Mesendoderm (in vitro differentiated cells): ENCODE data around the gene PACRGL.
A peak's percentile ranks its signal among the peaks of the same experiment; 100 is the strongest.
"Not testable (repeated sequence)": the region's sequence is repeated elsewhere in the genome, so short reads cannot be mapped to it uniquely, and the experiment has no call there.

Experiments
- DNase-seq: peaks from one replicate; pipeline ENCODE4 v3.0.0; 2013
- H2AK5ac ChIP-seq: 2 replicates; pipeline ENCODE4 v1.6.1; 2013; ENCODE audit warnings: low read length, inconsistent platforms
- H2BK120ac ChIP-seq: 2 replicates; pipeline ENCODE4 v1.6.1; 2013; ENCODE audit warnings: low read depth, mild to moderate bottlenecking, low read length, moderate library complexity, mixed read lengths
- H2BK15ac ChIP-seq: replicated peaks from 2 replicates; pipeline ENCODE4 v1.6.1; 2013; ENCODE audit warnings: low read depth, mild to moderate bottlenecking, moderate library complexity
- H2BK5ac ChIP-seq: 2 replicates; pipeline ENCODE4 v1.6.1; 2013; ENCODE audit warnings: low read length, inconsistent platforms
- H3K18ac ChIP-seq: 2 replicates; pipeline ENCODE4 v1.6.1; 2013; ENCODE audit warnings: mild to moderate bottlenecking, low read length, mixed read lengths
- H3K23ac ChIP-seq: one replicate; pipeline ENCODE4 v1.6.1; 2013; ENCODE audit warnings: low read length
- H3K27ac ChIP-seq: 2 replicates; pipeline ENCODE4 v1.5.1; 2013; ENCODE audit warnings: low read depth, mild to moderate bottlenecking, inconsistent platforms, low read length, moderate library complexity
- H3K27me3 ChIP-seq: 2 replicates; pipeline ENCODE4 v1.6.1; 2013; ENCODE audit warnings: low read length, control low read depth, mild to moderate bottlenecking, inconsistent platforms; ENCODE audit not compliant: insufficient read depth, poor library complexity
- H3K36me3 ChIP-seq: 2 replicates; pipeline ENCODE4 v1.6.1; 2013; ENCODE audit warnings: low read length, inconsistent platforms; ENCODE audit not compliant: control insufficient read depth, insufficient read depth
- H3K4ac ChIP-seq: one replicate; pipeline ENCODE4 v1.6.1; 2013; ENCODE audit warnings: low read depth, mild to moderate bottlenecking, low read length, moderate library complexity
- H3K4me1 ChIP-seq: 2 replicates; pipeline ENCODE4 v1.6.1; 2013; ENCODE audit warnings: low read depth, low read length, inconsistent platforms; ENCODE audit not compliant: control insufficient read depth
- H3K4me2 ChIP-seq: 2 replicates; pipeline ENCODE4 v1.6.1; 2013; ENCODE audit warnings: low read length
- H3K4me3 ChIP-seq: 2 replicates; pipeline ENCODE4 v1.5.1; 2013; ENCODE audit warnings: mild to moderate bottlenecking, low read length
- H3K56ac ChIP-seq: one replicate; pipeline ENCODE4 v1.6.1; 2013; ENCODE audit warnings: low read length
- H3K79me1 ChIP-seq: 2 replicates; pipeline ENCODE4 v1.6.1; 2013; ENCODE audit warnings: low read length, inconsistent platforms
- H3K79me2 ChIP-seq: 2 replicates; pipeline ENCODE4 v1.6.1; 2013; ENCODE audit warnings: mild to moderate bottlenecking, low read length; ENCODE audit not compliant: control insufficient read depth, insufficient read depth
- H3K9ac ChIP-seq: 2 replicates; pipeline ENCODE4 v1.6.1; 2013; ENCODE audit warnings: low read length, inconsistent platforms
- H4K5ac ChIP-seq: one replicate; pipeline ENCODE4 v1.6.1; 2013; ENCODE audit warnings: low read length
- H4K8ac ChIP-seq: one replicate; pipeline ENCODE4 v1.6.1; 2013; ENCODE audit warnings: low read depth, mild to moderate bottlenecking, control low read depth, low read length, moderate library complexity
- WGBS: extraction: QIAGEN DNeasy Blood & Tissue Kit; methylation state at CpG from one replicate; pipeline ENCODE4 v1.1.7; 2013; ENCODE audit warnings: low lambda C conversion rate, missing lambda C conversion rate; ENCODE audit not compliant: insufficient coverage; ENCODE audit errors: extremely low coverage; 5-methylcytosine and 5-hydroxymethylcytosine counted together

The PACRGL gene

GRCh38 chr4:20761826-20762225 is 61.6 kb downstream of the PACRGL start:
- Histone ChIP-seq H2BK120ac (no peak overlapping the region), H3K27me3 (no peaks in the 10 kb centered on the region), H3K36me3 (no peaks in the 10 kb centered on the region), H2BK15ac (no peak overlapping the region), H3K27ac (no peak overlapping the region), H3K4me2 (no peak overlapping the region), H3K79me1 (no peaks in the 10 kb centered on the region), H3K9ac (no peak overlapping the region), H3K23ac (no peak overlapping the region), H3K4ac (no peak overlapping the region), H2AK5ac (no peak overlapping the region), H4K8ac (no peak overlapping the region), H3K18ac (no peak overlapping the region), H3K79me2 (no peaks in the 10 kb centered on the region), H3K56ac (no peak overlapping the region), H3K4me1 (no peaks in the 10 kb centered on the region), H3K4me3 (no peak overlapping the region), H2BK5ac (no peak overlapping the region), H4K5ac (no peak overlapping the region)
- no CpG with 5 or more reads among the region's 1 CpG for WGBS
- no peak for DNase-seq

- Histone ChIP-seq H4K8ac (no peak overlapping the region), H3K4ac (no peak overlapping the region), H3K27ac (no peak overlapping the region), H3K79me1 (no peaks in the 10 kb centered on the region), H3K56ac (no peak overlapping the region), H3K27me3 (no peaks in the 10 kb centered on the region), H3K79me2 (no peaks in the 10 kb centered on the region), H2BK5ac (no peak overlapping the region), H4K5ac (no peak overlapping the region), H3K9ac (no peak overlapping the region), H2BK120ac (no peak overlapping the region), H2AK5ac (no peak overlapping the region), H3K4me1 (no peaks in the 10 kb centered on the region), H3K23ac (no peak overlapping the region), H3K36me3 (no peaks in the 10 kb centered on the region), H3K4me2 (no peak overlapping the region), H3K18ac (no peak overlapping the region), H3K4me3 (no peak overlapping the region), H2BK15ac (no peak overlapping the region)
- no CpG with 5 or more reads among the region's 13 CpGs for WGBS
- no peak for DNase-seq
Observed at GRCh38 chr4:20764366-20764992, 64.2 kb downstream of the PACRGL start.

GRCh38 chr4:20773144-20773997 is 73.1 kb downstream of the PACRGL start:
- Histone ChIP-seq H3K4ac (no peak overlapping the region), H2BK15ac (no peak overlapping the region), H3K56ac (no peak overlapping the region), H3K27ac (no peak overlapping the region), H3K36me3 (no peaks in the 10 kb centered on the region), H2AK5ac (no peak overlapping the region), H4K5ac (no peak overlapping the region), H3K4me3 (no peak overlapping the region), H3K9ac (no peak overlapping the region), H3K79me1 (no peaks in the 10 kb centered on the region), H3K23ac (peak overlapping the region; percentile 45), H3K79me2 (no peaks in the 10 kb centered on the region), H3K18ac (no peak overlapping the region), H3K27me3 (no peaks in the 10 kb centered on the region), H4K8ac (no peak overlapping the region), H3K4me1 (no peaks in the 10 kb centered on the region), H2BK5ac (no peak overlapping the region), H2BK120ac (no peak overlapping the region), H3K4me2 (no peak overlapping the region)
- peak; percentile 78 for DNase-seq
- no CpG with 5 or more reads among the region's 14 CpGs for WGBS

- Histone ChIP-seq H3K27ac (no peak overlapping the region), H3K4me3 (no peak overlapping the region), H3K4me2 (no peak overlapping the region), H2BK5ac (no peak overlapping the region), H2BK120ac (no peak overlapping the region), H3K79me2 (no peaks in the 10 kb centered on the region), H3K4ac (no peak overlapping the region), H3K56ac (no peak overlapping the region), H4K5ac (no peak overlapping the region), H2BK15ac (no peak overlapping the region), H3K18ac (no peak overlapping the region), H3K79me1 (no peaks in the 10 kb centered on the region), H3K9ac (no peak overlapping the region), H3K4me1 (no peaks in the 10 kb centered on the region), H3K23ac (no peak overlapping the region), H3K36me3 (no peaks in the 10 kb centered on the region), H2AK5ac (no peak overlapping the region), H4K8ac (no peak overlapping the region), H3K27me3 (no peaks in the 10 kb centered on the region)
- no peak for DNase-seq
- WGBS, result no CpG with 5 or more reads among the region's 1 CpG
Observed at GRCh38 chr4:20778896-20779295, 78.6 kb downstream of the PACRGL start.

- H3K36me3 ChIP-seq, H3K56ac ChIP-seq, H3K79me2 ChIP-seq, H3K4me3 ChIP-seq, H3K27me3 ChIP-seq, DNase-seq, H2BK5ac ChIP-seq, H2AK5ac ChIP-seq, H3K79me1 ChIP-seq, H3K4me1 ChIP-seq, H3K9ac ChIP-seq, H4K8ac ChIP-seq, H2BK120ac ChIP-seq, H3K23ac ChIP-seq, H3K4me2 ChIP-seq, H4K5ac ChIP-seq, H3K4ac ChIP-seq, H3K27ac ChIP-seq, H2BK15ac ChIP-seq, H3K18ac ChIP-seq: not testable (repeated sequence)
- no CpG with 5 or more reads among the region's 1 CpG for WGBS
Observed at GRCh38 chr4:20783134-20783533, 82.9 kb downstream of the PACRGL start.
